Mesodermal cell (in vitro differentiated cells): Measurements from ENCODE around the gene UNG.

Source experiments
- H3K27ac ChIP-seq: 2 replicates; pipeline ENCODE4 v1.7.0; 2013; ENCODE audit warnings: mild to moderate bottlenecking, low read depth, low read length, moderate library complexity; ENCODE audit not compliant: severe bottlenecking
- H3K36me3 ChIP-seq: 2 replicates; pipeline ENCODE4 v1.7.1; 2013; ENCODE audit warnings: mild to moderate bottlenecking, low read length, moderate library complexity; ENCODE audit not compliant: control insufficient read depth, insufficient read depth
- H3K4me1 ChIP-seq: one replicate; pipeline ENCODE4 v1.7.1; 2013; ENCODE audit warnings: mild to moderate bottlenecking, low read length; ENCODE audit not compliant: insufficient read depth, control insufficient read depth, poor library complexity, severe bottlenecking
- H3K4me3 ChIP-seq: 2 replicates; pipeline ENCODE4 v1.7.0; 2013; ENCODE audit warnings: low read length, control low read depth, mild to moderate bottlenecking; ENCODE audit not compliant: insufficient read depth, poor library complexity, severe bottlenecking; ENCODE audit errors: extremely low read depth
- H3K9me3 ChIP-seq: 2 replicates; pipeline ENCODE4 v1.7.1; 2013; ENCODE audit warnings: mild to moderate bottlenecking, low read length, moderate library complexity; ENCODE audit not compliant: control insufficient read depth
- WGBS, 2 experiments: methylation state at CpG; one replicate each; pipeline ENCODE4 v1.1.5; 2013; ENCODE audit warnings: missing lambda C conversion rate in 2 of 2; ENCODE audit not compliant: insufficient coverage in 2 of 2; 5-methylcytosine and 5-hydroxymethylcytosine counted together

The UNG gene

GRCh38 chr12:109058773-109059172 lies 38.6 kb upstream of the UNG start:
- WGBS, 2 experiments: 93 to 97% methylated on average over 4 to 6 of the region's 6 CpGs
- H3K9me3 ChIP-seq: no peaks in the 10 kb centered on the region

DNA sequence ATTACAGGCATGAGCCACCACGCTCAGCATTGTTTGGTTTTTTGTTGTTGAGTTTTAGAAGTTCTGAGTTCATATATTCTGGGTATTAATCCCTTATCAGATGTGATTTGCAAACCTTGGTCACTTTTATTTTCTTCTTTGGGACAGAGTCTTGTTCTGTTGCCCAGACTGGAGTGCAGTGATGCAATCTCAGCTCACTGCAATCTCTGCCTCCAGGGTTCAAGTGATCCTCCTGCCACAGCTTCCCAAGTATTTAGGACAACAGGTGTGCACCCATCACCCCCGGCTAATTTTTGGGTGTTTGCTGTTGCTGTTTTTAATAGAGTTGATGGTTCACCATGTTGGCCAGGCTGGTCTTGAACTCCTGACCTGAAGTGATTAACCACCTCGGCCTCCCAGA lies 33.3 kb upstream of the UNG start:
- Histone ChIP-seq H3K4me3 (no peak overlapping the region), H3K4me1 (no peaks in the 10 kb centered on the region), H3K9me3 (no peaks in the 10 kb centered on the region), H3K27ac (no peak overlapping the region), H3K36me3 (peaks cover 23% of the 10 kb centered on the region)
- 70 to 87% methylated on average over 1 to 2 of the region's 3 CpGs for WGBS, 2 experiments

More at GRCh38 chr12:109058773-109059172, 38.6 kb upstream of the UNG start:
- peaks cover 19% of the 10 kb centered on the region for H3K36me3 ChIP-seq
- no peaks in the 10 kb centered on the region for H3K4me1 ChIP-seq
- H3K27ac ChIP-seq: no peak overlapping the region
- no peak overlapping the region for H3K4me3 ChIP-seq

DNA sequence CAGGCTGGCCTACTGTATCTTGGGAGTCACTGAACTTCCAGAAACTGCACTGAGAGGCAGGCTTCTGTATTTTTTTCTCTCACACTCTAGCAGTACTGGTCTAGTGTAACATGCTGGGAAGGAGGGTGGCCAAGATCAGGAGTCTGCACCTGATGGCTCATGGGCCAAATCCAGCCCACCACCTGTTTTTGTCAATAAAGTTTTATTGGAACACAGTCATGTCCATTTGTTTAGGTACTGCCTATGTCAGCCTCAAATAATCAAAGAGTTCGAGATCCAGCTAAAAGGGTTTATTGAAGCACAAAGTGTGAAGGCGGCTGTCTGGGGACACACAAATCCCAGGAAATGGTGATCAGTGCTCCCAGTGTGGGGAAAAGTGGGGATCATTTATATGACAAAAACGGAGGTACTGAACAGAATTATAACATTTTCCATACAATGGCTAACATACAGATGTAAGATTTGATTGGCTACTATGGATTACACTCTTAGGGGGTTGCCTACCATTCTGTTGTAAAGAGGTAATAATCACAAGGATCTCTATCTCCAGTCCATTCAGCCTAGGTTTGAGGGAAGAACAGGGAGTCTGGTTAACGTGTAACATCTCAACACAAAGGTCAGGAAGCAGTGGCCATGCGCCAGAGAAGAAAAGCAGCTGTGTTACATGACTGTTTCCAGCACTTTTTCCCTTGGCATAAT lies 32.1 kb upstream of the UNG start:
- Histone ChIP-seq H3K4me3 (no peak overlapping the region), H3K4me1 (no peaks in the 10 kb centered on the region), H3K36me3 (peaks cover 20% of the 10 kb centered on the region), H3K27ac (no peak overlapping the region), H3K9me3 (no peaks in the 10 kb centered on the region)
- WGBS, 2 experiments: 97 to 100% methylated on average over 1 to 4 of the region's 5 CpGs

DNA sequence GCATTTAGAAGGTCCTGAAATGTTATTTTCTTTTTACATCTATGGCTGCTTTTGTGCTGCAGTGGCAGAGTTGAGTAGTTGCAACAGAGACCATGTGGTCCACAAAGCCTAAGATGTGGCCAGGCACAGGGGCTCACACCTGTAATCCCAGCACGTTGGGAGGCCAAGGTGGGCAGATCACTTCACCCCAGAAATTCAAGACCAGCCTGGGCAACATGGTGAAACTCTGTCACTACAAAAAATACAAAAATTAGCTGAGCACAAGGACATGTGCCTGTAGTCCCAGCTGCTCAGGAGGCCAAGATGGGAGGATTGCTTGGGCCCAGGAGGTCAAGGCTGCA lies 31.6 kb upstream of the UNG start:
- Histone ChIP-seq H3K4me3 (no peak overlapping the region), H3K36me3 (peaks cover 24% of the 10 kb centered on the region), H3K9me3 (no peaks in the 10 kb centered on the region), H3K4me1 (no peaks in the 10 kb centered on the region), H3K27ac (no peak overlapping the region)
- WGBS, 2 experiments: 75% methylated on average over 1 of the region's 1 CpG; no CpG with 5 or more reads in 1 of the 2 experiments

DNA sequence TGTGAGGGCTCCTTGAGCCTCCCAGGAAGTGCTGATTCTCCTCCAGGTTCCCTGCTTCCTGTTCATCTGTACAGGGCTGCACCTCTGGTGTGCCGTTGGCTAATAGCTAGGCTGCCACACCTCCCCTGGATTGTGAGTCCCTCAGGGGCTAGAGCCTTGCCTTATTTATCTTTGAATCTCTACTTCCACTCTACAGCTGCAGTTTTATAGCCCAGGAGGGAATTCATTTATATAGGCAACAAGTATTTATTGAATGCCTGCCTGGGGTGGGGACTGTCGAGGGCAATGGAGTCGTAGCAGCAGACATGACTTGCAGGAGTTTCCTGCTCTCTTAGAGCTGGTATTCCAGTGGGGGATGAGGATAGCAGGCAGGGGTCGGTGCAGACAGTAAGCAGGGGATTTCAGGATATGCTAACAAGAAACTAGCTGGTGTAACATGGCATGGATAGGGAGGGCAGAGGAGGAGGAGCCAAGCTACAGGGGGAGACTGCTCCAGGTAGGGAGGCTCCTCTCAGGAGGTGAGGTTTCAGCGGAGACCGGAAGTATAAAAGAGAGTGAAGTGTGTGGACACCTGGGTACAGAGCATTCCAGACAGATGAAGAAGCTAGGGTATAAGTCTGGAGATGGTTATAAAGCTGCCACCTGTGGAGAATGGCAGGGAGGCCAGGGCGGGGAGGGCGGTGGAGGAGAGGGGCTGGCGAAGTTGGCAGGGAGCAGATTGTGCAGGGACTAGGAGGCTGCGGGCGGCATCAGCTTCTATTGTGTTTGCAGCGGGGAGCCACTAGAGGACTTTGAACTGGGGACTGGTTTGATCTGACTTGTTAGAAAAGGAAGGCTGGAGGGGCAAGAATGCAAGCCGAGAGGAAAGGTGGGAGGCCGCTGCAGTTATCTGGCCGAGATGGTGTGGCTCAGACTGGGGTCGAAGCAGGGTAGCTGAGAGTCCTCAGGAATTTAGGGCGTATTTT lies 27.8 kb upstream of the UNG start:
- 34 to 38% methylated on average over 14 to 17 of the region's 17 CpGs for WGBS, 2 experiments
- no peaks in the 10 kb centered on the region for H3K4me1 ChIP-seq
- H3K9me3 ChIP-seq: no peaks in the 10 kb centered on the region
- no peak overlapping the region for H3K27ac ChIP-seq
- H3K36me3 ChIP-seq: peaks cover 35% of the 10 kb centered on the region
- no peak overlapping the region for H3K4me3 ChIP-seq

GRCh38 chr12:109074866-109075265 lies 22.5 kb upstream of the UNG start:
- Histone ChIP-seq H3K9me3 (no peaks in the 10 kb centered on the region), H3K27ac (no peak overlapping the region), H3K4me3 (no peak overlapping the region), H3K36me3 (peaks cover 27% of the 10 kb centered on the region), H3K4me1 (no peaks in the 10 kb centered on the region)

- Histone ChIP-seq H3K36me3 (peaks cover 39% of the 10 kb centered on the region), H3K27ac (no peak overlapping the region), H3K4me3 (no peak overlapping the region), H3K4me1 (no peaks in the 10 kb centered on the region), H3K9me3 (no peaks in the 10 kb centered on the region)
- 96 to 97% methylated on average over 10 to 14 of the region's 14 CpGs for WGBS, 2 experiments
Measured at GRCh38 chr12:109082751-109083150, 14.6 kb upstream of the UNG start.

DNA sequence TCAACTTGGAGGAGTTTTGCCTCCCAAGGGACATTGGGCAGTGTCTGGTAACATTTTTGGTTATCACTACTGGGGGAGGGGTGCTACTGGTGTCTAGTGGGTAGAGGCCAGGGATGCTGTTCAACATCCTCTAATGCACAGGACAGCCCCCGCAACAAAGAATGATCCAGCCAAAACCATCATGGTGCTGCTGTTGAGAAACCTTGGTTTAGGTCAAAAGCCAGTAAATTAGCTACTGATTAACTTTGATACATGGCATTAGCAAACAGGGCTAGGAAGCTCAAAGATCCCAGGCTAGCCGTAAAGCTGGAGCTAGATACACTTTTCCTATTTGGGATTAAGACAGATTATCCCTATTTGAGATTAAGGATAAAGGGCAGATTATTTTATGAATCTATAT lies 13.0 kb upstream of the UNG start:
- Histone ChIP-seq H3K4me1 (peaks cover 6% of the 10 kb centered on the region), H3K27ac (no peak overlapping the region), H3K9me3 (no peaks in the 10 kb centered on the region), H3K4me3 (no peak overlapping the region), H3K36me3 (peaks cover 48% of the 10 kb centered on the region)
- no CpG with 5 or more reads among the region's 2 CpGs for WGBS, 2 experiments

- 92 to 93% methylated on average over 11 of the region's 11 CpGs for whole genome bisulfite sequencing, 2 experiments
- H3K36me3 ChIP-seq: peaks cover 48% of the 10 kb centered on the region
Measured at GRCh38 chr12:109085590-109085989, 11.8 kb upstream of the UNG start.

DNA sequence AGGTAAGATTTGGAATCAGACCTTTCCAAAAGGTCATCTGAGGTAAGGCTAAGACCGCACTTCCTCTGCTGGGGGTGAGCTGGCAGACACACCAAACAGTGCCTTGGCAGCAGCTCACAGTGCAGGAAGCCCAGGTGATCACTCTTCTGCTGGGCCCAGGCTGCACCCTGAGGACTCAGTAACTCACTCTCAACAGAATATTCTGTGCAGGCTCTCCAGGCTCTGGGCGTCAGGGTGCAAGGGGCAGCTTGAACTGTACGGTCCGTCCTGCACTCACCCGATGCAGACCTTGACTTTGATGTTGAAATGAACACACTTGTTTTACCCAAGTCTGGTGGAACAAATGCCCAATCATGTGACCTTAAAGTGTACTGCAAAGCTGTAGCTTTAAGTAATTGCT lies 10.1 kb upstream of the UNG start:
- Histone ChIP-seq H3K36me3 (peaks cover 37% of the 10 kb centered on the region), H3K27ac (no peak overlapping the region), H3K4me1 (peaks cover 6% of the 10 kb centered on the region), H3K9me3 (no peaks in the 10 kb centered on the region), H3K4me3 (no peak overlapping the region)
- 93 to 98% methylated on average over 5 of the region's 5 CpGs for WGBS, 2 experiments

More at GRCh38 chr12:109085590-109085989, 11.8 kb upstream of the UNG start:
- no peak overlapping the region for H3K27ac ChIP-seq
- no peaks in the 10 kb centered on the region for H3K9me3 ChIP-seq
- peaks cover 6% of the 10 kb centered on the region for H3K4me1 ChIP-seq
- H3K4me3 ChIP-seq: no peak overlapping the region

GRCh38 chr12:109088818-109089217 lies 8.6 kb upstream of the UNG start:
- WGBS, 2 experiments: 79 to 83% methylated on average over 6 of the region's 6 CpGs
- Histone ChIP-seq H3K4me1 (peaks cover 6% of the 10 kb centered on the region), H3K4me3 (no peak overlapping the region), H3K27ac (no peak overlapping the region), H3K9me3 (no peaks in the 10 kb centered on the region), H3K36me3 (peaks cover 26% of the 10 kb centered on the region)
